ENCODE measurements around the gene HDGFL3. TPM values are rescaled to one million over a fixed set of nuclear protein-coding genes. Genes with fewer than 3 reads are reported as not detected.

Gene HDGFL3
- total and polyA plus RNA-seq, 9 of the 15 experiments (the other 6 are each of a cell fraction or from before 2014, with no cell fraction given) = 6.7 to 42.0 (median 31.4) TPM

GRCh38 chr15:83215306-83215705, 7.7 kb upstream of the HDGFL3 start:
- no peak for ATAC-seq
- POLR2A ChIA-PET = no interaction called here
- intact Hi-C loops (cut with micrococcal nuclease) = no loop called here
- DNase-seq (ENCODE audit: extremely low read depth in 1 of 4, low spot score in 3 of 4) = no peak
- TF ChIP-seq, protein P1, sequence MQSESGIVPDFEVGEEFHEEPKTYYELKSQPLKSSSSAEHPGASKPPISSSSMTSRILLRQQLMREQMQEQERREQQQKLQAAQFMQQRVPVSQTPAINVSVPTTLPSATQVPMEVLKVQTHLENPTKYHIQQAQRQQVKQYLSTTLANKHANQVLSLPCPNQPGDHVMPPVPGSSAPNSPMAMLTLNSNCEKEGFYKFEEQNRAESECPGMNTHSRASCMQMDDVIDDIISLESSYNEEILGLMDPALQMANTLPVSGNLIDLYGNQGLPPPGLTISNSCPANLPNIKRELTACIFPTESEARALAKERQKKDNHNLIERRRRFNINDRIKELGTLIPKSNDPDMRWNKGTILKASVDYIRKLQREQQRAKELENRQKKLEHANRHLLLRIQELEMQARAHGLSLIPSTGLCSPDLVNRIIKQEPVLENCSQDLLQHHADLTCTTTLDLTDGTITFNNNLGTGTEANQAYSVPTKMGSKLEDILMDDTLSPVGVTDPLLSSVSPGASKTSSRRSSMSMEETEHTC (IDR thresholded peaks at IDR 0.05) = no peak
- TF ChIP-seq, protein P2, sequence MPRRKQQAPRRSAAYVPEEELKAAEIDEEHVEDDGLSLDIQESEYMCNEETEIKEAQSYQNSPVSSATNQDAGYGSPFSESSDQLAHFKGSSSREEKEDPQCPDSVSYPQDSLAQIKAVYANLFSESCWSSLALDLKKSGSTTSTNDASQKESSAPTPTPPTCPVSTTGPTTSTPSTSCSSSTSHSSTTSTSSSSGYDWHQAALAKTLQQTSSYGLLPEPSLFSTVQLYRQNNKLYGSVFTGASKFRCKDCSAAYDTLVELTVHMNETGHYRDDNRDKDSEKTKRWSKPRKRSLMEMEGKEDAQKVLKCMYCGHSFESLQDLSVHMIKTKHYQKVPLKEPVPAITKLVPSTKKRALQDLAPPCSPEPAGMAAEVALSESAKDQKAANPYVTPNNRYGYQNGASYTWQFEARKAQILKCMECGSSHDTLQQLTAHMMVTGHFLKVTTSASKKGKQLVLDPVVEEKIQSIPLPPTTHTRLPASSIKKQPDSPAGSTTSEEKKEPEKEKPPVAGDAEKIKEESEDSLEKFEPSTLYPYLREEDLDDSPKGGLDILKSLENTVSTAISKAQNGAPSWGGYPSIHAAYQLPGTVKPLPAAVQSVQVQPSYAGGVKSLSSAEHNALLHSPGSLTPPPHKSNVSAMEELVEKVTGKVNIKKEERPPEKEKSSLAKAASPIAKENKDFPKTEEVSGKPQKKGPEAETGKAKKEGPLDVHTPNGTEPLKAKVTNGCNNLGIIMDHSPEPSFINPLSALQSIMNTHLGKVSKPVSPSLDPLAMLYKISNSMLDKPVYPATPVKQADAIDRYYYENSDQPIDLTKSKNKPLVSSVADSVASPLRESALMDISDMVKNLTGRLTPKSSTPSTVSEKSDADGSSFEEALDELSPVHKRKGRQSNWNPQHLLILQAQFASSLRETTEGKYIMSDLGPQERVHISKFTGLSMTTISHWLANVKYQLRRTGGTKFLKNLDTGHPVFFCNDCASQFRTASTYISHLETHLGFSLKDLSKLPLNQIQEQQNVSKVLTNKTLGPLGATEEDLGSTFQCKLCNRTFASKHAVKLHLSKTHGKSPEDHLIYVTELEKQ (CRISPR knock-in tag; IDR thresholded peaks at IDR 0.05) = no peak
- TF ChIP-seq TARDBP (IDR thresholded peaks at IDR 0.05) (no peak), NR2F6 (CRISPR knock-in tag; IDR thresholded peaks at IDR 0.05) (no peak), XRCC4 (IDR thresholded peaks at IDR 0.05; ENCODE audit: extremely low read depth, insufficient read depth, insufficient read length) (no peak), FOSL1 (tag; conservative IDR thresholded peaks at IDR 0.05) (no peak), BCOR (IDR thresholded peaks at IDR 0.05) (peak; percentile 57), SMARCB1 (IDR thresholded peaks at IDR 0.05; ENCODE audit: insufficient read length, low read depth) (no peak), KDM1A (IDR thresholded peaks at IDR 0.05) (peak in 1 of 2 experiments; percentile 42; a peak in 2 of 4 replicates), POLR2G (IDR thresholded peaks at IDR 0.05; ENCODE audit: low read depth, low read length) (no peak), ZNF146 (CRISPR knock-in tag; IDR thresholded peaks at IDR 0.05; ENCODE audit: unreplicated experiment) (peak; percentile 94)
- TF ChIP-seq, protein P3, sequence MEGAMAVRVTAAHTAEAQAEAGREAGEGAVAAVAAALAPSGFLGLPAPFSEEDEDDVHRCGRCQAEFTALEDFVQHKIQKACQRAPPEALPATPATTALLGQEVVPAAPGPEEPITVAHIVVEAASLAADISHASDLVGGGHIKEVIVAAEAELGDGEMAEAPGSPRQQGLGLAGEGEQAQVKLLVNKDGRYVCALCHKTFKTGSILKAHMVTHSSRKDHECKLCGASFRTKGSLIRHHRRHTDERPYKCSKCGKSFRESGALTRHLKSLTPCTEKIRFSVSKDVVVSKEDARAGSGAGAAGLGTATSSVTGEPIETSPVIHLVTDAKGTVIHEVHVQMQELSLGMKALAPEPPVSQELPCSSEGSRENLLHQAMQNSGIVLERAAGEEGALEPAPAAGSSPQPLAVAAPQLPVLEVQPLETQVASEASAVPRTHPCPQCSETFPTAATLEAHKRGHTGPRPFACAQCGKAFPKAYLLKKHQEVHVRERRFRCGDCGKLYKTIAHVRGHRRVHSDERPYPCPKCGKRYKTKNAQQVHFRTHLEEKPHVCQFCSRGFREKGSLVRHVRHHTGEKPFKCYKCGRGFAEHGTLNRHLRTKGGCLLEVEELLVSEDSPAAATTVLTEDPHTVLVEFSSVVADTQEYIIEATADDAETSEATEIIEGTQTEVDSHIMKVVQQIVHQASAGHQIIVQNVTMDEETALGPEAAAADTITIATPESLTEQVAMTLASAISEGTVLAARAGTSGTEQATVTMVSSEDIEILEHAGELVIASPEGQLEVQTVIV (CRISPR knock-in tag; IDR thresholded peaks at IDR 0.05; ENCODE audit: borderline replicate concordance) = no peak
- Histone ChIP-seq H3K36me3 (ENCODE audit: control insufficient read depth, insufficient read depth, low read length) (no peaks in the 10 kb centered on the region), H4K20me1 (replicated peaks; ENCODE audit: control insufficient read depth, insufficient read depth, low read length) (no peaks in the 10 kb centered on the region), H3K4me3 (no peak overlapping the region), H2AFZ (ENCODE audit: low read depth, low read length) (no peak overlapping the region), H3K4me1 (replicated peaks in 1 of 2; ENCODE audit: control insufficient read depth in 2 of 2, insufficient read depth in 2 of 2, low read length in 2 of 2) (no peaks in the 10 kb centered on the region), H3K27ac (ENCODE audit: extremely low read depth, low read depth, low read length) (no peak overlapping the region), H3K4me2 (ENCODE audit: insufficient read depth, low read length) (no peak overlapping the region), H3K9ac (ENCODE audit: insufficient read depth in 1 of 2, low read depth in 2 of 2, low read length in 2 of 2) (no peak overlapping the region), H3K9me3 (replicated peaks; ENCODE audit: control insufficient read depth, insufficient read depth, low read depth, low read length) (no peaks in the 10 kb centered on the region), H3K79me2 (ENCODE audit: control insufficient read depth, insufficient read depth, low read length) (no peaks in the 10 kb centered on the region), H3K9me1 (ENCODE audit: control insufficient read depth, insufficient read depth, low read length) (no peaks in the 10 kb centered on the region), H3K27me3 (ENCODE audit: control insufficient read depth in 2 of 2, insufficient read depth in 2 of 2, low read length in 2 of 2) (no peaks in the 10 kb centered on the region)
- CTCF ChIA-PET (ENCODE audit: low intra/inter-chr PET ratio) = no interaction called here
- 13% methylated on average over 2 of the region's 2 CpGs for WGBS (ENCODE audit: insufficient coverage, low coverage, missing lambda C conversion rate)
- BruUV-seq (replicated peaks) = no TSS peak
- FAIRE-seq = no peak
- in situ Hi-C loops (cut with MboI) = no loop called here
